Ishikawa (cell line): Measurements from ENCODE around the gene TBC1D1.

ENCODE experiments used
- CEBPB ChIP-seq: IDR thresholded peaks from 2 replicates; pipeline ENCODE4 v1.6.1; 2012
- CREB1 ChIP-seq: IDR thresholded peaks from 2 replicates; pipeline ENCODE4 v1.6.1; 2012; ENCODE audit warnings: low read depth
- EP300 ChIP-seq: IDR thresholded peaks from 2 replicates; pipeline ENCODE4 v1.6.1; 2012; ENCODE audit warnings: borderline replicate concordance
- FOXM1 ChIP-seq: IDR thresholded peaks from 2 replicates; pipeline ENCODE4 v1.6.1; 2012; ENCODE audit warnings: low read depth, borderline replicate concordance
- NFIC ChIP-seq: IDR thresholded peaks from 2 replicates; pipeline ENCODE4 v1.6.1; 2012
- RAD21 ChIP-seq: IDR thresholded peaks from 2 replicates; pipeline ENCODE4 v1.6.1; 2012; ENCODE audit warnings: low read depth
- REST ChIP-seq: IDR thresholded peaks from 2 replicates; pipeline ENCODE4 v1.6.1; 2012; ENCODE audit warnings: low read depth, mild to moderate bottlenecking
- TAF1 ChIP-seq: IDR thresholded peaks from 2 replicates; pipeline ENCODE4 v1.6.1; 2012; ENCODE audit warnings: low read depth, mild to moderate bottlenecking
- YY1 ChIP-seq: IDR thresholded peaks from 2 replicates; pipeline ENCODE4 v1.6.1; 2012; ENCODE audit warnings: low read depth
- TF ChIP-seq, protein P1 (sequence below): IDR thresholded peaks from 2 replicates; pipeline ENCODE4 v1.6.1; 2012

GRCh38 chr4:38078590-38079421 lies 187.9 kb downstream of the TBC1D1 start:
- TF ChIP-seq RAD21 (no peak), CREB1 (no peak), EP300 (no peak), CEBPB (no peak), REST (no peak), NFIC (no peak), TAF1 (no peak), FOXM1 (no peak), YY1 (no peak)
- TF ChIP-seq, protein P1, sequence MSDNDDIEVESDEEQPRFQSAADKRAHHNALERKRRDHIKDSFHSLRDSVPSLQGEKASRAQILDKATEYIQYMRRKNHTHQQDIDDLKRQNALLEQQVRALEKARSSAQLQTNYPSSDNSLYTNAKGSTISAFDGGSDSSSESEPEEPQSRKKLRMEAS, result no peak
